Suprapubic skin (tissue), 4 donors: ENCODE results near the gene NSF. TPM values are rescaled to one million over a fixed set of nuclear protein-coding genes. Genes with fewer than 3 reads are reported as not detected.

Experiments used
- DNase-seq, 2 donors: peaks; one replicate each; pipeline ENCODE4 v3.0.0-alpha.2; 2019; ENCODE audit warnings: low spot score in 2 of 2
- H3K27ac ChIP-seq: fragments of 200-600 bp; sonication (generic); one replicate; pipeline ENCODE4 v1.5.1; 2019
- H3K27me3 ChIP-seq: fragments of 200-600 bp; sonication (generic); one replicate; pipeline ENCODE4 v1.5.1; 2019
- H3K36me3 ChIP-seq: fragments of 200-600 bp; sonication (generic); one replicate; pipeline ENCODE4 v1.5.1; 2019
- H3K4me1 ChIP-seq: fragments of 200-600 bp; sonication (generic); one replicate; pipeline ENCODE4 v1.5.1; 2019
- H3K4me3 ChIP-seq: fragments of 200-600 bp; sonication (generic); one replicate; pipeline ENCODE4 v1.5.1; 2019; ENCODE audit warnings: mild to moderate bottlenecking
- H3K9me3 ChIP-seq: fragments of 200-600 bp; sonication (generic); one replicate; pipeline ENCODE4 v1.5.1; 2019
- EP300 ChIP-seq: sonication (generic); formaldehyde crosslinking; IDR thresholded peaks from one replicate; pipeline ENCODE4 v1.6.1; 2017; ENCODE audit warnings: antibody characterized with exemption
- POLR2A ChIP-seq, 2 donors: fragments of 450-650 bp; IDR thresholded peaks; one replicate each; pipeline ENCODE4 v1.6.1; 2017; ENCODE audit warnings: antibody characterized with exemption in 2 of 2, mild to moderate bottlenecking in 2 of 2, moderate library complexity in 2 of 2
- POLR2AphosphoS5 ChIP-seq, 3 donors: sonication (generic); formaldehyde crosslinking; IDR thresholded peaks; one replicate each; pipeline ENCODE4 v1.6.1; 2017; ENCODE audit warnings: antibody characterized with exemption in 3 of 3
- WGBS: methylation state at CpG from one replicate; pipeline ENCODE4 v1.1.5; 2018; 5-methylcytosine and 5-hydroxymethylcytosine counted together
- total RNA-seq, 4 donors: library from RNA; depleted of rRNA; stranded (reverse); fragments of >200 nt; gene quantifications; one replicate each; pipeline ENCODE4 v1.1.0, GENCODE V29; 2016
- TF ChIP-seq, protein P1 (sequence below), 2 donors: fragments of 200-600 bp in 1 of 2; fragments of 450-650 bp in 1 of 2; sonication (generic) in 1 of 2; IDR thresholded peaks; one replicate each; pipeline ENCODE4 v1.5.1; 2016 to 2019; ENCODE audit warnings: antibody characterized with exemption in 2 of 2, mild to moderate bottlenecking in 1 of 2, moderate library complexity in 1 of 2

NSF gene
- total RNA-seq, 4 donors from 2014 or later, result 20.3 to 41.9 (median 29.0) TPM

- no peaks in the 10 kb centered on the region for H3K36me3 ChIP-seq
- H3K4me1 ChIP-seq, result peaks cover 19% of the 10 kb centered on the region
- TF ChIP-seq POLR2A (IDR thresholded peaks at IDR 0.05) (no peak), EP300 (no peak), POLR2AphosphoS5 (IDR thresholded peaks at IDR 0.05) (no peak)
- TF ChIP-seq, protein P1, sequence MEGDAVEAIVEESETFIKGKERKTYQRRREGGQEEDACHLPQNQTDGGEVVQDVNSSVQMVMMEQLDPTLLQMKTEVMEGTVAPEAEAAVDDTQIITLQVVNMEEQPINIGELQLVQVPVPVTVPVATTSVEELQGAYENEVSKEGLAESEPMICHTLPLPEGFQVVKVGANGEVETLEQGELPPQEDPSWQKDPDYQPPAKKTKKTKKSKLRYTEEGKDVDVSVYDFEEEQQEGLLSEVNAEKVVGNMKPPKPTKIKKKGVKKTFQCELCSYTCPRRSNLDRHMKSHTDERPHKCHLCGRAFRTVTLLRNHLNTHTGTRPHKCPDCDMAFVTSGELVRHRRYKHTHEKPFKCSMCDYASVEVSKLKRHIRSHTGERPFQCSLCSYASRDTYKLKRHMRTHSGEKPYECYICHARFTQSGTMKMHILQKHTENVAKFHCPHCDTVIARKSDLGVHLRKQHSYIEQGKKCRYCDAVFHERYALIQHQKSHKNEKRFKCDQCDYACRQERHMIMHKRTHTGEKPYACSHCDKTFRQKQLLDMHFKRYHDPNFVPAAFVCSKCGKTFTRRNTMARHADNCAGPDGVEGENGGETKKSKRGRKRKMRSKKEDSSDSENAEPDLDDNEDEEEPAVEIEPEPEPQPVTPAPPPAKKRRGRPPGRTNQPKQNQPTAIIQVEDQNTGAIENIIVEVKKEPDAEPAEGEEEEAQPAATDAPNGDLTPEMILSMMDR (IDR thresholded peaks at IDR 0.05), result no peak
- H3K27ac ChIP-seq, result no peak overlapping the region
- no peaks in the 10 kb centered on the region for H3K9me3 ChIP-seq
- DNase-seq, result no peak
- H3K4me3 ChIP-seq, result no peak overlapping the region
- 36% methylated on average over 8 of the region's 8 CpGs for whole genome bisulfite sequencing
- H3K27me3 ChIP-seq, result peaks cover 31% of the 10 kb centered on the region
These were observed 206.6 kb downstream of the NSF start for GRCh38 chr17:46796956-46797530.

DNA sequence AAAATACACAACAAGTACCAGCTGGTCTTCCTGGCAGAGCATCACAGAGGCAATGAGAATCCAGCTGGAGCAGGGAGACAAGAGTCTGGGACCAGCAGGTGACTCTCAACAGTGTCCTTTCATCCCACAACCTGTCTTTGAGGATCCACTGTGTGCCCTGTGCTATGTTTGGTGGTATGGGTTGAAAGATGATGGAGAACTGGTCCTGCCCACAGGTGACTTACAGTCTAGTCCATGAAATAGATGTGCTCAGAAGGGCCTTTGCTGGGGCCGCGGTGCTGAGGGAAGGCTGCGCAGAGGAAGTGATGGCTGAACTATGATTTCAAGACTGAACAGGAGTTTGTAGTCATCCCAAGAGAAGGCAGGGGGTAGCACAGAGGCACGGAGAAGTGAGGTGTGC, 210.1 kb downstream of the NSF start:
- peaks cover 7% of the 10 kb centered on the region for H3K27me3 ChIP-seq
- DNase-seq, result no peak
- H3K4me1 ChIP-seq, result peaks cover 14% of the 10 kb centered on the region
- TF ChIP-seq, protein P1 (IDR thresholded peaks at IDR 0.05), result no peak
- TF ChIP-seq EP300 (no peak), POLR2AphosphoS5 (IDR thresholded peaks at IDR 0.05) (no peak), POLR2A (IDR thresholded peaks at IDR 0.05) (no peak)
- WGBS, result 92% methylated on average over 4 of the region's 4 CpGs
- H3K4me3 ChIP-seq, result no peak overlapping the region
- H3K27ac ChIP-seq, result no peak overlapping the region
- H3K36me3 ChIP-seq, result no peaks in the 10 kb centered on the region
- no peaks in the 10 kb centered on the region for H3K9me3 ChIP-seq

DNA sequence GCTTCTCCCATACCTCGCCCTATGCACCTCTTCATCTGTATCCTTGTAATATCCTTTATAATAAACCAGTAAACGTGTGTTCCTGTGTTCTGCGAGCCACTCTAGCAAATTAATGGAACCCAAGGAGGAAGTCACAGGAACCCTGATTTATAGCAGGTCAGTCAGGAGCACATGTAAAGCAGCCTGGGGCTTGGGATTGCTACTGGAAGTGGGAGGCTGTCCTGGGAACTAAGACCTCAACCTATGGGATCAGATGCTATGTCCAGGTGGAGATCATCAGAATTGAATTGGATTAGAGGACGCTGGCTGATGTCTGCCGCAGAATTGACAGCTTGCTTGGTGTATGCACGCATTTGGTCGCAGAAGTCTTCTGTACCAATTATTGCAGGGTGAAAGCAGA, 212.3 kb downstream of the NSF start:
- no peak for TF ChIP-seq EP300
- TF ChIP-seq, protein P1 (IDR thresholded peaks at IDR 0.05), result no peak
- no peak for TF ChIP-seq POLR2AphosphoS5 (IDR thresholded peaks at IDR 0.05)
- no peak for TF ChIP-seq POLR2A (IDR thresholded peaks at IDR 0.05)
- no peak overlapping the region for H3K4me3 ChIP-seq
- H3K9me3 ChIP-seq, result no peaks in the 10 kb centered on the region
- H3K27me3 ChIP-seq, result no peaks in the 10 kb centered on the region
- H3K27ac ChIP-seq, result no peak overlapping the region
- WGBS, result 79% methylated on average over 7 of the region's 7 CpGs
- DNase-seq, result no peak
- no peaks in the 10 kb centered on the region for H3K36me3 ChIP-seq
- H3K4me1 ChIP-seq, result no peaks in the 10 kb centered on the region

DNA sequence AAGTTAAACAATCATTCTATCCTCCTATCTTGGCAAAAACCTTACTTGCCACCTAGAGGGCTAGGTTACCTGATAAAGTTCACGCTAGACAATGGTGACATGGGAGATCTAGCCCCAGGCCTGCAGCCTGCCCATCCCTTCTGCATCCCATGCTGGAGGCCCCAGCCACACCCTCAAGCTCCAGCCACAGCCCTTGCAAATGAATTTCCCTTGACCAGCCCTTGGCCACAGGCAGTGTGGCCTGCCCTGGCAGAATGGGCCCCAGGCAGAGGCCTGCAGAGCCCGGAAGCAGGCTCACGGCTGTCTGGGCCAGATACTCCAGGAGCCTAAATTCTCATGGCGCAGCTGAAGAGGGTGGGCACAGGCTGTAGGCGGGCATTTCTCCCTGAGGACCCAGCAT, 213.1 kb downstream of the NSF start:
- no peaks in the 10 kb centered on the region for H3K36me3 ChIP-seq
- H3K4me1 ChIP-seq, result no peaks in the 10 kb centered on the region
- no peaks in the 10 kb centered on the region for H3K27me3 ChIP-seq
- no peak overlapping the region for H3K27ac ChIP-seq
- TF ChIP-seq, protein P1 (IDR thresholded peaks at IDR 0.05), result no peak
- TF ChIP-seq POLR2AphosphoS5 (IDR thresholded peaks at IDR 0.05) (no peak), EP300 (no peak), POLR2A (IDR thresholded peaks at IDR 0.05) (no peak)
- no peak overlapping the region for H3K4me3 ChIP-seq
- no peaks in the 10 kb centered on the region for H3K9me3 ChIP-seq
- 91% methylated on average over 4 of the region's 5 CpGs for WGBS
- DNase-seq, result no peak

DNA sequence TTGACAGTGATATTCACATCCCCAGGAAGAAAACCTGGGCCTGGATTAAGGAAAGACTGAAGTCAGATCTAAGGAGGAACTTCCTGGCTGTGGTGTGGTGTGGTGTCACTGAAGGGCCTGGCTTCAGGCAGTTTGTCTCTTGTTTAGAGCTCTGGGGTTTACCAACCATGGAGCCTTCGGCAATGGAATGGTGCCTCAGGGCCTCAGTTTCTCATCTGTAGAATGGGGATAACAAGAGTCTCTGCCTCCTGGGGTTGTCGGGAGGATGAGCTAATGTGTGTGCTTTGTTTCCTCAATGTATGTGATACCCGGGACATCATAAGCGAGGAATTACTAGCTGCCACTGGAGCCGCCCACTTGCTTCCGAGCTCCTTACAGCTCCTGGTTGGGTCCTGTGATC, 215.3 kb downstream of the NSF start:
- Histone ChIP-seq H3K27me3 (no peaks in the 10 kb centered on the region), H3K36me3 (no peaks in the 10 kb centered on the region), H3K27ac (no peak overlapping the region), H3K4me3 (no peak overlapping the region), H3K4me1 (no peaks in the 10 kb centered on the region), H3K9me3 (no peaks in the 10 kb centered on the region)
- DNase-seq, result no peak
- no peak for TF ChIP-seq EP300
- no peak for TF ChIP-seq POLR2A (IDR thresholded peaks at IDR 0.05)
- no peak for TF ChIP-seq POLR2AphosphoS5 (IDR thresholded peaks at IDR 0.05)
- TF ChIP-seq, protein P1 (IDR thresholded peaks at IDR 0.05), result no peak
- WGBS, result 93% methylated on average over 6 of the region's 6 CpGs

Other genes starting within 250 kb of the NSF start
- 10 to 100 TPM in 3 of 4 donors, 1 to 10 TPM in 1; 9.0 to 42.9 (median 17.5) TPM for gene ARL17B, start 228.9 kb upstream of the NSF start, total RNA-seq
- gene LRRC37A2, start 78.2 kb upstream of the NSF start, total RNA-seq, result 10 to 100 TPM; 15.1 to 46.3 (median 26.7) TPM
- 10 to 100 TPM in 2 of 4 donors, 1 to 10 TPM in 2; 4.8 to 22.0 (median 13.3) TPM for gene ARL17A, start 11.0 kb upstream of the NSF start, total RNA-seq
- 10 to 100 TPM; 39.3 to 84.9 (median 61.7) TPM for gene WNT3, start 228.0 kb downstream of the NSF start, total RNA-seq